NCI-H2196 (cell line): Measurements from ENCODE around the gene SLC8B1.

Experiments used
- DNase-seq: peaks from one replicate; lab custom pipeline; 2025; ENCODE audit not compliant: unreplicated experiment; lab: John Stamatoyannopoulos, UW

SLC8B1 gene

GRCh38 chr12:113296557-113297213 is 38.2 kb downstream of the SLC8B1 start:
- no peak for DNase-seq

- no peak for DNase-seq
These were observed 38.9 kb downstream of the SLC8B1 start for GRCh38 chr12:113295886-113296556.

GRCh38 chr12:113293100-113293499 is 41.8 kb downstream of the SLC8B1 start:
- no peak for DNase-seq

- DNase-seq: no peak
These were observed 42.4 kb downstream of the SLC8B1 start for GRCh38 chr12:113292547-113292946.

GRCh38 chr12:113292091-113292490 is 42.8 kb downstream of the SLC8B1 start:
- no peak for DNase-seq

- DNase-seq: no peak
These were observed 43.3 kb downstream of the SLC8B1 start for GRCh38 chr12:113291586-113291985.

- DNase-seq: no peak
These were observed 44.4 kb downstream of the SLC8B1 start for GRCh38 chr12:113290506-113290905.

- DNase-seq: no peak
These were observed 45.5 kb downstream of the SLC8B1 start for GRCh38 chr12:113289361-113289760.

GRCh38 chr12:113287899-113288282 is 47.0 kb downstream of the SLC8B1 start:
- no peak for DNase-seq

GRCh38 chr12:113287146-113287898 is 47.6 kb downstream of the SLC8B1 start:
- no peak for DNase-seq

- no peak for DNase-seq
These were observed 48.2 kb downstream of the SLC8B1 start for GRCh38 chr12:113286712-113287111.

- DNase-seq: no peak
These were observed 49.0 kb downstream of the SLC8B1 start for GRCh38 chr12:113285679-113286610.

GRCh38 chr12:113284751-113285150 is 50.2 kb downstream of the SLC8B1 start:
- no peak for DNase-seq

GRCh38 chr12:113278633-113279032 is 56.3 kb downstream of the SLC8B1 start:
- DNase-seq: no peak

GRCh38 chr12:113278141-113278540 is 56.8 kb downstream of the SLC8B1 start:
- DNase-seq: no peak

GRCh38 chr12:113277511-113277910 is 57.4 kb downstream of the SLC8B1 start:
- no peak for DNase-seq

- DNase-seq: no peak
These were observed 57.9 kb downstream of the SLC8B1 start for GRCh38 chr12:113276946-113277500.

- no peak for DNase-seq
These were observed 58.6 kb downstream of the SLC8B1 start for GRCh38 chr12:113276306-113276705.

GRCh38 chr12:113274848-113275247 is 60.1 kb downstream of the SLC8B1 start:
- DNase-seq: no peak

- DNase-seq: no peak
These were observed 61.7 kb downstream of the SLC8B1 start for GRCh38 chr12:113273053-113273725.
